ENCODE measurements around the gene TNNI2.

TNNI2 gene

DNA sequence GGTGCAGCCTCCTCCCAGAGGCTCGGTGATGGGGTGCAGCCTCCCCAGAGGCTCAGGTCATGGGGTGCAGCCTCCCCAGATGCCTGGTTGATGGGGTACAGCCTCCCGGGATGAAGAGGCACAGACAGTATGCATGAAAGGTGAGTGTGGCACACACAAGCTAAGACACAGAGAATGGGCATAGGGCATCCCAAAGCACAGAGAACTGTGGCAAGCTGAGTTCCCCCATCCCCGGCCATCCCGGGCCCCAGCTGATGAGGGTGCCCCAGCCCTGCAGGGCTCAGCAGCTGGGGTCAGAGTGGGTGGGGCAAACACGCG, 8.8 kb upstream of the TNNI2 start:
- TF ChIP-seq TEAD4 (IDR thresholded peaks at IDR 0.05) (no peak), FOXM1 (IDR thresholded peaks at IDR 0.05; ENCODE audit: borderline replicate concordance, low read depth) (no peak), MAX (IDR thresholded peaks at IDR 0.05) (no peak), CEBPB (IDR thresholded peaks at IDR 0.05) (no peak), YY1 (IDR thresholded peaks at IDR 0.05; ENCODE audit: low read depth) (no peak), EP300 (IDR thresholded peaks at IDR 0.05; ENCODE audit: borderline replicate concordance) (no peak), REST (IDR thresholded peaks at IDR 0.05; ENCODE audit: low read depth) (no peak), CREB1 (IDR thresholded peaks at IDR 0.05; ENCODE audit: low read depth) (no peak), TAF1 (IDR thresholded peaks at IDR 0.05; ENCODE audit: low read depth) (no peak), TCF12 (IDR thresholded peaks at IDR 0.05; ENCODE audit: low read depth) (no peak), RAD21 (IDR thresholded peaks at IDR 0.05; ENCODE audit: low read depth) (no peak), ZBTB7A (IDR thresholded peaks at IDR 0.05; ENCODE audit: low read depth) (no peak), NFIC (IDR thresholded peaks at IDR 0.05) (no peak), EGR1 (IDR thresholded peaks at IDR 0.05) (no peak)
- TF ChIP-seq, protein P1, sequence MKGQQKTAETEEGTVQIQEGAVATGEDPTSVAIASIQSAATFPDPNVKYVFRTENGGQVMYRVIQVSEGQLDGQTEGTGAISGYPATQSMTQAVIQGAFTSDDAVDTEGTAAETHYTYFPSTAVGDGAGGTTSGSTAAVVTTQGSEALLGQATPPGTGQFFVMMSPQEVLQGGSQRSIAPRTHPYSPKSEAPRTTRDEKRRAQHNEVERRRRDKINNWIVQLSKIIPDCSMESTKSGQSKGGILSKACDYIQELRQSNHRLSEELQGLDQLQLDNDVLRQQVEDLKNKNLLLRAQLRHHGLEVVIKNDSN (IDR thresholded peaks at IDR 0.05) = no peak

DNA sequence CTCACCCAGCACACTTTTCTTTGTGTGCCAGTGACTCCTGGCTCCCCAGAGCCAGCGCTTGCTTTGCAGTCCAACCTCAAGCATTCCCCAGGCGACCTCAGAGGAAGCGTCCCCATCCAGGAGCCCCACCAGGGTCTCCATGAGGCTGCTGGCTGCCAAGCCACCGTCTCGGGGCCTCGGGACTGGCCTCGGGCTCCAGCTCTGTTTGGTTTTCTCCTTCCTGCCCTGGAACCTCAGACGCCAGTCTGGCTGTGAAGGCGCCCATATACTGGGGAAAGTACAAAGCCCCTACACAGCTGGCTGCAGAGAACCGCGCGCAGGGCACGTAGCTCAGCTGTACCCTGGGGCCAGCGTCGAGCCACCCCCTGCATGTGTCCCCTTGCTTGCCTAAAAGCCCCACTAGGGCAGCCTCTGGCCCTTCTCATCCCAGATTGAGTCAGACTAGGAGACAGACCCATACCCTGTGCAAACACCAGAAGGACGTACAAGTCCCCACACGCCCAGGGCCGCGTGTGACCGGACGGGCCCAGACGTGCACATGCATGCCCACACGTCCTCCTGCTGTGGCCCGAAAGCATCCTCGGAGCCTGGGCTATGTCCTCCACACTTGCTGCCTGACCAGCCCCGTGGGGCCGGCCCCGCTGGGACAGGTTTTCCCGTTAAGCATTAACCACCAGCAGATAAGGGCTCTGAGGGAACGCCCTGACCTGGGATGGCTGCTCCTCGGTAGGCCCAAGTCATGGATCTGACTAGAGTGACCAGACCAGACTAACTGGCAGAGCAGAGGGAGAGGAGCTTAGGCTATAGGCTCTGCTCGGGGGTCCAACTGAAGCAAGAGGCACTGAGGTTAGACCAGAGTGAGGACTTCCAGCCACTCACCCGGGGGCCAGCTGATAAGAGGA, 8.2 kb upstream of the TNNI2 start:
- TF ChIP-seq TEAD4 (IDR thresholded peaks at IDR 0.05) (no peak), YY1 (IDR thresholded peaks at IDR 0.05; ENCODE audit: low read depth) (no peak), ZBTB7A (IDR thresholded peaks at IDR 0.05; ENCODE audit: low read depth) (no peak), NFIC (IDR thresholded peaks at IDR 0.05) (no peak)

DNA sequence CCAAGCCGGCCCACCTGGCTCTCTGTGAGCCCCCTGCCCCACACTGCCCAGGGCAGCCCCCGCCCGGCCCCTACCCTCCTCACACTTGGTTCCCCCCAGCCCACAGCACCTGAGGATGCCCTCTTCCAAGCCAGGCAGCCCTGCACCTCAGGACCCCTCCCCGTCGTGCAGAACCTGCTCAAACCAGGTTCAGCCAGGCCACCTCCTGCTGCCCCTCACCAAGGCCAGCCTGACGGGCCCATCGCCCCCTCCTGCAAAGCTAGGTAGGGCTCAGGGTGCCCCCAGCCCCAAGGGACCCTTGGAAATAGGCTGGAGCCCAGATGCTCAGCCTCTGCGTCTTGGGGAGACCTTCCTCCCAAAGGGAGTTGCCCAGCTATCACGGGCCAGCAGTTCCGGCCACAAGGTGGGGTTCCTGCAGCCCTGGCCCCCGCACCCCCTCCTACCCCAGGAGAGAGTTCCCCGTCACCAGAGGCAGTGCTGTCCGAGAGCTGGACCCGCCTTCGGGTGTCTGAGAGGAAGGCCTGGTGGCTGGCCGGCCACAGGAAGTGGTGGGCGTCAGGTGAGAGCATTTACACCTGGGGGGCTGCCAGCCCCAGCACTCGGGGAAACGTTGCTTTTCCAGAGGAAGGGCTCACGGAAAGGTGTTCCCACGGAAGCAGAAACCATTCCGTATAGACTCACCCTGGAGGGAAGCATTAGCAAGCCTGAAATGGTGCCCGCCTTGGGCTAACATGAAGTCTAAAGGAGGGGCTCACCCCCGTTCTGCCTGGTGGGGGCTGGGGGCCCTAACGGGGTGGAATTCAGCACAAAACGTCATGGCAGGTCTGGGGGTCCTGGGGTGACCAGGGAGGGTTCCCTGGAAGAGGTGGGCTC, 7.2 kb upstream of the TNNI2 start:
- TF ChIP-seq TAF1 (IDR thresholded peaks at IDR 0.05; ENCODE audit: low read depth) = no peak
- TF ChIP-seq YY1 (IDR thresholded peaks at IDR 0.05; ENCODE audit: low read depth) = no peak
- no peak for TF ChIP-seq CEBPB (IDR thresholded peaks at IDR 0.05)
- no peak for TF ChIP-seq RAD21 (IDR thresholded peaks at IDR 0.05; ENCODE audit: low read depth)
- no peak for TF ChIP-seq NFIC (IDR thresholded peaks at IDR 0.05)
- TF ChIP-seq, protein P1 (IDR thresholded peaks at IDR 0.05) = no peak

DNA sequence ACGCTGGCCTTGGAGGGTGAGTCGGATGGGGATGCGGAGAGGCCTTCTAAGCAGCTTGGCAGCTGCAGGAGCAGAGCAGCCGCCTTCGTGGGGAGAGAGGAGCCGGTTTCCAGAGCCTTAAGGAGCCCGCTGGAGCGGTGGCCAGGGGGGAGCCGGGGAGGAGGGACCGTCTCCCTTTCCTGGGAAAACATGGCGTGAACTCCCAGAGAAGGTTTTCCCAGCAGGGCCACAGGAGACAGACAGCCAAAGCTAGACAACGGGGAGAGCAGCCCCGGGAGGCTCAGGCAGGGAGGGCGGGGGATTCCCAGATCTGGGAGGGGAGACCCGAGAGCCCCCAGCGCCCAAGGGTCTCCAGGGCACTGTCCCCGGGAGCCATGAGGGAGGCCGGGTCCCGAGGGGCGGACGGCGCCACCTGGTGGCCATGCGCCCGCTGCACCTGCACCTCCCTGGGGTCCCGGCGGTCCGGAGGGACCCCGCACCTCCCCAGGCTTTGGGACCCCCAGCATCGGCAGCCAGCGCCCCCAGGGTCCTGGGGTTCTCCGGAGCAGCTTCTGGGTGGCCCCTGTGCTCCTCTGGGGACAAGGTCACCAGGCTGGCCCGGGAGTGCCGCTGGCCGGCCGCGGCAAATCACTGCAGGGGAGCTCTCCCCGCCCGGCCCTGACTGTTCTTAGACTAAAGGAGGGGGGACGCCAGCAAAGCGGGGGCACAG, 6.4 kb upstream of the TNNI2 start:
- TF ChIP-seq EP300 (IDR thresholded peaks at IDR 0.05; ENCODE audit: borderline replicate concordance) (no peak), MAX (IDR thresholded peaks at IDR 0.05) (peak; percentile 35; the same call in 1 of the 2 replicates), RAD21 (IDR thresholded peaks at IDR 0.05; ENCODE audit: low read depth) (peak; percentile 69), YY1 (IDR thresholded peaks at IDR 0.05; ENCODE audit: low read depth) (0 out of 2 replicates have a peak, but pooled peaks have one; percentile 43), ZBTB7A (IDR thresholded peaks at IDR 0.05; ENCODE audit: low read depth) (peak; percentile 99)

- TF ChIP-seq, protein P1 (IDR thresholded peaks at IDR 0.05) = no peak
- TF ChIP-seq YY1 (IDR thresholded peaks at IDR 0.05; ENCODE audit: low read depth) = no peak
- no peak for TF ChIP-seq RAD21 (IDR thresholded peaks at IDR 0.05; ENCODE audit: low read depth)
- TF ChIP-seq CEBPB (IDR thresholded peaks at IDR 0.05) = no peak
- no peak for TF ChIP-seq EGR1 (IDR thresholded peaks at IDR 0.05)
- no peak for TF ChIP-seq NFIC (IDR thresholded peaks at IDR 0.05)
- no peak for TF ChIP-seq FOXM1 (IDR thresholded peaks at IDR 0.05; ENCODE audit: borderline replicate concordance, low read depth)
- no peak for TF ChIP-seq TEAD4 (IDR thresholded peaks at IDR 0.05)
- TF ChIP-seq TAF1 (IDR thresholded peaks at IDR 0.05; ENCODE audit: low read depth) = no peak
- no peak for TF ChIP-seq EP300 (IDR thresholded peaks at IDR 0.05; ENCODE audit: borderline replicate concordance)
- TF ChIP-seq CREB1 (IDR thresholded peaks at IDR 0.05; ENCODE audit: low read depth) = no peak
- TF ChIP-seq TCF12 (IDR thresholded peaks at IDR 0.05; ENCODE audit: low read depth) = no peak
- TF ChIP-seq REST (IDR thresholded peaks at IDR 0.05; ENCODE audit: low read depth) = no peak
Measured at GRCh38 chr11:1832920-1833295, 5.9 kb upstream of the TNNI2 start.
